NCI-H187 (cell line): Measurements from ENCODE around the gene MAL.

Source experiments
- DNase-seq, 2 experiments: peaks; one replicate each; lab custom pipeline; 2025; lab: John Stamatoyannopoulos, UW

MAL gene

DNA sequence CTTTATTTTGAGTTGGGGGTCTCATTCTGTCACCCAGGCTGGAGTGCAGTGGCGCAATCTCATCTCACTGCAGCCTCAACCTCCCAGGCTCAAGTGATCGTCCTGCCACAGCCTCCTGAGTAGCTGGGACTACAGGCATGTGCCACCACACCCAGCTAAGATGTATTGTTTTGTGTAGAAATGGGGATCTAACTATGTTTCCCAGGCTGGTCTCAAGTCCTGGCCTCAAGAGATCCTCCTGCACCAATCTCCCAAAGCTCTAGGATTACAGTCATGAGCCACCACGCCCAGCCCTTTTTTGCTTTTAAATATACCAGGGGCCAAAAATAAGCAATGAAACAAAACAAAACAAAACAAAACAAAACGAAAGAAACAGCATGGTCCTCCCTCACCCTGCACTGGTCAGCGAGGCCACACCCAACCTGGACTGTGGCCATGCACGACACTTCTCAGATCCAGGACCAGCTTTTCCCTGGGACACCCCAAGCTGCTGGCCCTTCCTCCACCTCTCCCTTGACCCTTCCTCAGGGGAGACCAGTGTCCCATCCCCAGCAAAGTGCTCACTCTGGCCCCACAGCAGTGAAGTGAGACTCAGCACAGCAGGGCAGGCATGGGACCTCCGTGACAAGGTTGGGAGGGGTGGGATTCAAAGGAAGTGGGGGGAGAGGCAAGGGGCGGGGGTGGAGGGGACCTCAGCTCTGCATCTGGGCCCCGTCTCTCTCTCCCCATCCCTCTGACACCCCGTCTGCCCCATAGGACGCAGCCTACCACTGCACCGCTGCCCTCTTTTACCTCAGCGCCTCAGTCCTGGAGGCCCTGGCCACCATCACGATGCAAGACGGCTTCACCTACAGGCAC, 23.5 kb downstream of the MAL start:
- no peak for DNase-seq

DNA sequence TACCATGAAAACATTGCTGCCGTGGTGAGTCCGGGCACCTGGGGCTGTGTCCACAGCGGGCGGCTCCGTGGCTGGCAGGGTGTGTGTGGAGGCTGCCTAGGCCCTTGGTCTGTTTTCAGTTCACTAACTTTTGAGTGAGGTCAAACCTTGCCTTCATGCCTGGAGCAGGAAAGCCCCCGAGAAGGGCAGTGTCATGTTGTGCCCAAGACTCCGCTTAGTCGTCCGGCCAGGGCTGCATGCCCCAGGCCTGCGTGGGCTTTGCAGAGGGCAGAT, 24.1 kb downstream of the MAL start:
- DNase-seq: no peak

DNA sequence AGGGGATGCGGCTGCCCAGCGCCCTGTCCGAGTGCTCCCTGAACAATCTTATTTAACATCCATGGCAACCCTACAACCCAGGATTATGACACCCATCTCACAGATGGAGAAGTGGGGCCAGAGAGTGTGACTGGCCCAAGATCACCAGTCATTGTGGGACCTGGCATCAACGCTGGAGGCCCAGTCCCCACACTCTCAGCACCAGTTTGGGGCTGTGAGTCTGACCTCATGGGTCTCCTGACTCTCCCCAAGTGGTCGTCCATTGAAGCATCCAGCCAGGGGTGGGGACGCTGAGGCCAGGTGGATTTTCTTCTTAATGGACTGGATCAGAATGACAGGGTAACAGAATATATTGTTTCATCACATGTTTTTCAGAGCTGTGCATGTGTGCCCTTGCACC, 24.5 kb downstream of the MAL start:
- no peak for DNase-seq

DNA sequence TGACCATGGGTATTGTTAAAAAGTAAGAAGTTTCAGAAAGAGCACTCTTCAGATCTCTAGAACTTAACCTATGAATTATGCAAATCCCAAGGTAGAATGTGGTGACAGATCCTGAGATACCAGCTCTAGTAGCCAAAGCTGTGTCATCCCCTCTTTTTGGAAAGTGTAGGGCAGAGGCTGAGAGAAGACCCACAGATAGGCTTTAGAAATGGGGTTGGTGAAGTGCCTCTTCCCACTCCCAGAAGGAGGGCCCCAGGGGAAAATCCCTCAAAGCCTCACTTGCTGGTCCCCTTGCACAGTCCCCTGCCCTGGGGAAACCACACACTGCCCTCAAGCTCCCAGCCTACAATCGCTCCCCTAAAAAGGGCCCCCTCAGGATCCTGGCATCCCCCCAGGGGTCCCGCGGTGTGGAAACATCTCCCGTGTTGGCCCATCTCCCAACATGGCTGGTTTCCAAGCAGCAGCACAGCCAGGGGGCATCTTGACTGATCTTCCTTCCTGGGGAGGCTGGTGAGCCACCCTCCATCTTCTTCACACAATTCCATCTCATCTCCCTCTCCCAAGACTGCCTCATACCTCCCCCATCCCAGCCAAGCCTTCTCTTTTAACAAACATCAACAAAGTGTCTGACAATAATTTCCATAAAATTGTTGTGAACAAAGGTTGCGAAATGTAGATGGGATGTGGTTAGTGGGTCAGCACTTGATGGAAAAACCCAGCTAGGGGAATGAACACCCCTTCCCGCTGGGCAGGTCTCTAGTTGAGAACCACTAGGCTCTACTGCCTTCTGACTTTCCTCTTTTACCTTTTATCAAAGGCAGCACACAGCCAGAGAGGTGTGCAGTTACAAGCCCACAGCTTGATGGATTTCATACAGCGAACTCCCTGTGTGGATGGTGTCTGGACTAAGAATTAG, 25.1 kb downstream of the MAL start:
- no peak for DNase-seq

DNA sequence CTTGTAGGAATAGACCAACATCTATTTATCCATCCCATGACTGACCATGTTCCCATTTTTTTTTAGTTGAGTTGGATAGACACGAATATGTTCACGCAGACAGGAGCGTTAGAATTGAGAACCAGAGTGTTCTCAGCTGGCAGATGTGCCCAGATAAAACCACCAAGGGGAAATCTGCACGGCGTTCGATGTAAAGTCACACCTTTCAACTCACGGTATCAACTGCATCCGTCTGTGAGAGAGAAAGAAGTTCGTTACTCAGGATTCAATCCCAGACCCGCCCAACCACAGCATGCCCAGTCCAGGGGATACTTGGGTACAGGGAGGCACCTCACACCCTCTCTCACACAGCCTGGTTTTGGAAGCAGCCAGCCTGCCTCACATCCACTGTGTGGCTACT, 26.1 kb downstream of the MAL start:
- no peak for DNase-seq

DNA sequence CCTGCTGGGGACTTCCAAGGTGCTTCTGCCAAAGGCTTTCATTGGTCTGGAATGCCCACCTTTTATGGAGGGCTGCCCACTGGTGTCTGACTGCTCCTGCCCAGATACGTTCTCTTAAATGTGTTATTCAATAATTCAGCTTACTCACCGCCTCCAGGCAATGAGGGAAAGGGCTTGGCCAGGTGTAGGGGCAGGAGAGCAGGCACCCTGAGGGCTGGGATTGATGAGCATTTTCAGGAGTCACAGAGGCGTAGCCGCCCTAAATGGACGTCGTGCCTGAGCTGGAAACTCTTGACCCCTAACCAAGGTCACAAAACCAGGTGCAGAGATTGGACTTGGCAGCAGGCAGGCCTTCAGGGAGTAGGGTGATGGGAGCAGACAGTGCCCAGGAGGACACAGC, 26.8 kb downstream of the MAL start:
- DNase-seq: peak; percentile 12 to 28

DNA sequence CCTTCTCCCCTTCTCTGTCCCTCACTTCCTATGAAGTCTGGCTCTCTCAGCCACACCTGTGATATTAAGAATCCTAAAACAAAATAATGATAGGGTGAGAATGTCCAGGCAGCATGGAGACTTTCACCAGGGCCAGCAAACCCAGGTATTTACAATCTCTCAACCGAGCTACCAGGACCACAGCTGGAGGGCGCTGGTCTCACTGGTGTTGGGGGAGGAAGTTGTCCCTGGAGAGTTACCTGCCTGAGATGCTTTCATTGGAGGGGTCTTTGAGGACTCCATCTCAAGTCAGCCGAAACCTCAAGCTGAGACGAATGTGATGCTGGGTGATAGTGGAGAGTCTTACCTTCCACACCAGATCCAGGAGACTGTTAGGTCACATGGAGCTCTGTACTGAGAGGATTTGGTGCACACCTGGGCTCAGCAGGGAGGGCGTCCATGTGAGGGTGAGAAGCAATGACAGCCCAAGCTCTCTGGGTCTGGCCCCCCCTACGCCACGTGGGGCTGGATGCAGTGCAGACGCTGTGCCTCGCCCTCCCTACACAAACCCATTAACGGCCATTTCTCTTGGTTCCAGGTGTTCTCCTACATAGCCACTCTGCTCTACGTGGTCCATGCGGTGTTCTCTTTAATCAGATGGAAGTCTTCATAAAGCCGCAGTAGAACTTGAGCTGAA, 27.4 kb downstream of the MAL start:
- no peak for DNase-seq

DNA sequence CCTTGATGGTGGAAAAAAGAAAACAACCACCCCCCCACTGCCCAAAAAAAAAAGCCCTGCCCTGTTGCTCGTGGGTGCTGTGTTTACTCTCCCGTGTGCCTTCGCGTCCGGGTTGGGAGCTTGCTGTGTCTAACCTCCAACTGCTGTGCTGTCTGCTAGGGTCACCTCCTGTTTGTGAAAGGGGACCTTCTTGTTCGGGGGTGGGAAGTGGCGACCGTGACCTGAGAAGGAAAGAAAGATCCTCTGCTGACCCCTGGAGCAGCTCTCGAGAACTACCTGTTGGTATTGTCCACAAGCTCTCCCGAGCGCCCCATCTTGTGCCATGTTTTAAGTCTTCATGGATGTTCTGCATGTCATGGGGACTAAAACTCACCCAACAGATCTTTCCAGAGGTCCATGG, 28.0 kb downstream of the MAL start:
- DNase-seq: no peak

DNA sequence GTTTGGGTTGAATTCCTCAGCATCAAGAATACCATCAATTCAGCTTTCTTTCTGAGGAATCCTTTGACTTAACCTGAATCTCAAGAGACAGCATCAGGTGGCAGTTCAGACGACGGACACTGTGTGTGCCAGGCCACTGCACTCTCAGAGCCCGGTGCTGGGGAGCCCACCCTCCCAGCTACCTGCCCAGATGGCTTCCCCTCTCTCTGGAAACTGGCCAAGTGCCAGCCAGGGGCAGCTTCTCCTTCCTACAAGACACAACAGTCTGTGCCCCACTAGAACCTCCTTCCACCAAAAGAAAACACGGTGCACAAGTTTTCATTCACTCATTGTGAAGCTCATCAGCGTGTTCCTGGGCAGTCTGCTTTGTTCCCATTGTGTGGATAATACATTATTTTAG, 28.5 kb downstream of the MAL start:
- DNase-seq: no peak

DNA sequence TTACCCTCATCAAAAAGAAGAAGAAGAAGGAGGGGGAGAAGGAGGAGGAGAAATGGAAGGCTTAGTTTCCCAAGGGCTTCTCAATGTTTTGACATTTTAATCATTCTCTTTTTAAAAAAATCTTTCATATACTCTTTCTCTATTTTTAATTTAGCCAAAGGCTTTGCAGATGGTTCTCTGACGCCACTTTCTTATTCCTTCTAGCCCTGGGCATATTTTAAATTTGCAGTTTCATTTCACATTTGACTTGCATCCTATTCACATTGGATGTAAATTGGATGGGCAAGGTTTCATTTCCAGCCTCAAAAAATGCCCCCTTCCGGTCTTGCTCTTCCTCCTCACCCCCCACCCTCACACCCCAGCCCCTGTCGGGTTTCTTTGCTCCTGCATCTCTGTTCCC, 29.8 kb downstream of the MAL start:
- no peak for DNase-seq

DNA sequence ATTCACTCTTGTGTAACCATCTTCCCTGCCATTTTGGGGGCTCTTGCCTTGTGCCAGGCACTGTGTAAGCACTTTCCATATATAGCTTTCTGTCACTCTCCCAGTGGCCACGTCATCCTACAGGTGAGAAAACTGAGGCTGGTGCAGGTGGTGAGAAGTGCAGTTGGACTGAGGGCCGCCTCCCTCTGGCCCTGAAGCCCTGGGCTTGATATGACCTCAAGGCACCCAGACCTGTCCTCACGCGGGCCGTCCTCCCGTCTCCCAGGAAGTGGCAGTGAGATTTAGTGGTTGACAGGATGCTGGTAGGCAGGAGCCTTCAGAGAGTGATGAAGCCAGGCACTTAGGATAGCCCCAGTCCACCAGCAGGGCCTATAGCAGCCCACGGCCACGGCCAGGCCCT, 30.5 kb downstream of the MAL start:
- DNase-seq: no peak

DNA sequence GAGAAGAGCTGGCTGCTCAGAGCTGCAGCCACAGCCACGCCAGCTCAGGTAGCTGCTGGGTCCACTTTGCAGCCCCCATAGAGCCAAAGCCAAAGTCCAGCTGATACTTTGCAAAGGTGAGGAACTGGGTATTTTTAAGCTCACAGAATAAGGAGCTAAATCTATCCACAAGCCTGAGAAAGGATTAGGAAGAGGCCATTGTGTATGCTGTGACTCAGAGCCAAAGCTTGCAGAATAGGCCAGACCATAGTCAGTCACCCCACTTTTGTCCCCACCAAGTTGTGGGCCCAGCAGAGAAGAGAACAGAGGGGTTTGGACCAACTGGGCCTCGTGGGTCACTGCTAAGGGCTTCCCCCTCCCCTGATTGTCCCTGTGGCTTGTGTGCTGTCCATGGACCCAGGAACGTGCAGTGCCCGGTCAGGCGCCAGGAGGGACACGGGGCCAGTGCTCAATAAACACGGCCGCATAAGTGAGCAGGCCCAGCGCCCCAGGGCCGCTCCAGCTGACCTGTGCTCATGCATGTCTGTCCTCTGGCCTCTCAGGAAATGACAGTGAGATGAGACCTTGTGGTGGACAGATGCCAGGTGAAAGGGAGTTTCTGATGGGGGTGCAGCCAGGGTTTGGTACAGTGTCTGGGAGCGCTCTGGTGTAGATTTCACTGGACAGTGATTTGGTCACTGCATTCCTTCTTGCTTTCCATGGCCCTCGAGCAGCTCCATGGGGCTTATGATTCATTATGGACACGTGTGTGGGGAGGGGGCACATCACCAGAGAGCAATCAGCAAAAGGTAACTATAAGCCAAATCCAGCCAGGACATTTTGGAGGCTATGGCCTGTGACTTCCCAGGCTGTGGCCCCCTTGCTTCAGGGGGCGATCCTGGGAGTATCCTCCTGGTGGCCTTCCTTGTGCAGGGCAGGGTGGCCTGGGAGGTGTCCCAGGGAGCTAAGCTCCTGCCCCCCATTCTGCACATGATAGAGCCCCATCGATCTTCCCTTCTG, 31.3 kb downstream of the MAL start:
- DNase-seq: no peak

DNA sequence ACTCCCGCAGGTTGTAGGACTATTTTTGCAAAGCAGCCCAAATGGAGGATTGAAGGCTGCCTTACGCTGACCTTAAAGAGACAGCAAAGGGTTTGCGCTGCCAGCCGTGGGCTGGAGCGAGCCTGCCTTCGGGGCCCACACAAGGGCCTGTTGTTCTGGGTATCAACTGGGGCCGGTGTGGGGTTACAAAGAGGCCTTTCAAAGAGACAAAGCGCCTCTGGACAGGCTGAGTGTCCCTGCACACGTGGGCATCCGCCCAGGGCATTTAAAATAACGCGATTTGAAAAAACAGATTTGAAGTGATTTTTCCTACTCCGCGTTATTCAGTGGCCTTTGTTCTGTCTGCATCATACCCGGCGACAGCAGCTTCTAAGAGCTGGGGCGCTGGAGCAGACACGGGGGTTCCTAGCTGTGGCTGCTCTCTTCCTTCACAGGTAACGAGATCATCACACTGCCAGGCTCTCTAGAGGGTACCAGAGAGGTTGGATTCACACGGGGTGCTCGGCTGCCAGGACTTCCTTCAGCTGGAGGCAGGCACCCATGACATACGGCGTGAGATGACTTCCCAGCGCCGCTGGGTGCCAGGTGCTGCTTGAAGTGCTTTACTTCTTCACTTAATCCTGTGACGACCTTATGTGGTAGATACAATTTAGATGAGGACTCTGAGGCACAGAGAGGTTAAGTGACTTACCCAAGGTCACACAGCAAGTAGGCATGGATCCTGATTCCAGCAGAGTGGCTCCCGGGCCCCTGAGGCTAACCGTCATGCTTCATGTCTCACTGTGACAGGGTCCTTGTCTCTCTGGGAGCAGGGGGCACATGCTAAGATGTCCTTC, 32.2 kb downstream of the MAL start:
- no peak for DNase-seq

DNA sequence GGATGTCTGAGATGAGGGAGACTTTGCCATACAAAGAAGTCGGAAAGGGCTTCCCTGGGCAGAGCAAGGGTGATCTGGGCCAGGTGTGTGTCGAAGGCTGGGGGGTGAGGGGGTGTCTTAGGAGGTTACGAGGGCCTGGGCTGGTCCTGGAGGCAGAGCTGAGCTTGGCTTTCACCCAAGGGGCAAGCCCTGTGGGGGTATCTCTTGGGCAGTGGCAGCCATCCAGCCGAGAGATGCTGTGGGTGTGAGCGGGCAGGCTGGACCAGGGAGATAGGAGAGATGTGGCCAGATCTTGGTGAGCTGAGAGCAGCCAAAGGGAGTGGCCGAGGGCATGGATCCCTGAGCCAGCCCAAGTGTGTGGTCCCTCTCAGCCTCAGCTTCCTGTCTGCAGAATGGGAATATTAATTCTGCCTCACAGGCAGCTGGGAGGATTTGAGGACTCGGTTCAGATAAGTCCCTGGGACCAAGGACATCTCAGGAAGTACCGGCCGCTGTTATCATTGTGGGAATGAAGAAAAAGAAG, 33.0 kb downstream of the MAL start:
- DNase-seq: no peak

DNA sequence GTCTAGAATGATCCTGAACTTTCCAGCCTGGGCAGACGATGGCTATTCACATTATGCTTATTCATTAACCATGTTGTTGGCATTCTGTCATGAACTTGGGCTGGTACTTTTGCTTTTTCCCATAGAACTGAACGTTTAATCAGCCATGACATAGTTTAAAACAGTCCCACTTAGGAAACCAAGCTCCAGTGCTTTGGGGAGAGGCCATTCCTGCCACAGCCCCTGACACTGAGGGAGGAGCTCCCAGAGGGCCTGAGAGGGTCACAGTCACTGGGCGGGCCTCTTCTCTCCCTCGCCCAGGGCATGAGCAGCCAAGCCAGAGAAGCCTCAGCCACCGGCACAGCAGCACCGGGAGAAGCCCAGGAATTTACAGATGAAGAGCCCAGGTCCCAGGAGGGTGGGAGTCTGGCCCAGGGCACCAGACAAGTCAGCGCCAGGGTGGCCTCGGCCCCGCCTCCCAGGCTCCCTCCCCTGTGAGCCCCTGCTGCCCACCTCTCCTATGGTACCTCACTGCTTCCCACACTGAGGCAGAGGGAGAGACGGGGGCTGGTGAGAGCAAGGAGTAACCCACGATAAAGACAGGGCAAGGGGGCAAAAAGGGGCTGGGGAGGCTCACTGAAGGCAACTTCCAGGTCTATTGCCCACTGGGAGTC, 33.6 kb downstream of the MAL start:
- DNase-seq: no peak

DNA sequence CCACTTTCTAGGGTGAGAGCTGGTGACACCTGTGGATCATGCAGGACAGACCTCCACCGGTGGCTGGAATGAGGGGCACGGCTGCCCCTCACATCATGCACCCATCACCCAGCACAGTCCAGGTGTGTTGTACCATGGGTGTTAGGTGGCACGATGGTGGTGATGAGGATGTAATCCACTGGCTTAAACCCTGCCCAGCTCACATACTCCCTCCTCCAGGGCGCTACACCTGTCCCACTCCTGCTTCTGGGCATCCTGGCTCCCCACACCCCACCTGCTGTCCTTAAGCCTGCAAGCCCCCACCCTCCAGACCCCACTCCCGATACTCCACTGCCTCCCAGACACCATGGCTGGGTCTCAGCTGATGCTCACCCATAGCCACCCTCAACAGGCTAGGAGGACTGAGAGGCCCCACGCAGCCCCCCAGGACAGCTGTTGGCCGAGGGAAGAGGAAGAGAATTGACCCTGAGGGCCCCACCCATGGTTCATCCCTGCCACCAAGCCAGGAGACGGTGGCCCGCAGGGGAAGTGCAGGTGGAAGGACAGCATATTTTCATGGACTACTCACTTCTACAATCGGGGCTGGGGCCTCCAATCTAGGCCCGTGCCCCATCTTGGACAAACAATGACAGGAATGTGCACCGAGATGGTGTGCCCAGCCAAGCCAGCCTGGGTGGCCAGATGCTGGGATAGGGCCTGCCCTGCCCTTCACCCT, 34.3 kb downstream of the MAL start:
- no peak for DNase-seq

DNA sequence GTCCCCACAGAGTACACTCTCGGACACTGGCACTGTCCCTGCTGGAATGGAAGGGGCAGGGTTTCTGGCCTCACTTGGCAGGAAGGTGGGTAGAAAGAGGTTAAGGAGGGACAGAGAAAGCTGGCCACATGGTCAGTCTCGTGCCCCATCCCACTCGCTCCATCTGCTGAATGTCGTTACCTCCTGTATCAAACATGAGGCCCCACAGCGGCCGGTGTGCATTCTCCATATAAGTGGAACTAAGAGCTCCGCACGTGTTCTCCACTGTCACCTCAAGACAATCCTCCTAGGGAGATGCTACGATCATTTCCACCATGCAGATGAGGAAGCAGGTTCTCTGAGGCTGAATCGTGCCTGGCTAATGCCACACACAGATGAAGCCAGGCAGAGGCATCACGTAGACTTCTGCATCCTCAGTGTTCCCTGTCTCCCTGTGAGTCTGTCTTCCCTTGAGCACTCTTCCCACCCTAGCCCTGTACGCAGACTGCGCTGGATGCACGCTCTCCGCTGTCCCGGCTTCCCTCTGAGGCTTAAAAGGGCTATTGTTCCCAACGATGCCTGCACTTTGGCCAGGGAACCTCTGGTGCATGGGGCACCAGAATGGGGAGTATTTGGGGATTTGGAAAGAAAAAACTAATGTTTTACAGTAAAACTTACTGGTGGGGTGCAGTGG, 35.1 kb downstream of the MAL start:
- DNase-seq: no peak

DNA sequence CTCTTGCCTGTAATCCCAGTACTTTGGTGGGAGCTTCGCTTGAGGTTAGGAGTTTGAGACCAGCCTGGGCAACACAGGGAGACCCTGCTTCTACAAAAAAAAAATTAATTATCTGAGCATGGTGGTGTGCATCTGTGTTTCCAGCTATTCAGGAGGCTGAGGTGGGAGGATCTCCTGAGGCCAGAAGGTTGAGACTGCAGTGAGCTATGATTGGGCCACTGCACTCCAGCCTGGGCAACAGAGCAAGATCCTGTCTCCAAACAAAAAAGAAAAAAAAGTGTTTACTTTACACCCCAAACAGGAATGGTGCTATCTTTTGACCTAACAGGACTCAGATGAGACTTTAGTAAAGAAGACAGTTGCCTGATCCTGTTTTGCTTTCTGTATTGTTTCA, 35.6 kb downstream of the MAL start:
- no peak for DNase-seq
